Activated CD8-positive, alpha-beta memory T cell treated with anti-CD3 and anti-CD28 coated beads for 24 hours (primary cell): Measurements from ENCODE around the gene MGAT5.

Source experiments
- DNase-seq: peaks from one replicate; pipeline ENCODE4 v3.0.0-alpha.2; 2020

The MGAT5 gene

DNA sequence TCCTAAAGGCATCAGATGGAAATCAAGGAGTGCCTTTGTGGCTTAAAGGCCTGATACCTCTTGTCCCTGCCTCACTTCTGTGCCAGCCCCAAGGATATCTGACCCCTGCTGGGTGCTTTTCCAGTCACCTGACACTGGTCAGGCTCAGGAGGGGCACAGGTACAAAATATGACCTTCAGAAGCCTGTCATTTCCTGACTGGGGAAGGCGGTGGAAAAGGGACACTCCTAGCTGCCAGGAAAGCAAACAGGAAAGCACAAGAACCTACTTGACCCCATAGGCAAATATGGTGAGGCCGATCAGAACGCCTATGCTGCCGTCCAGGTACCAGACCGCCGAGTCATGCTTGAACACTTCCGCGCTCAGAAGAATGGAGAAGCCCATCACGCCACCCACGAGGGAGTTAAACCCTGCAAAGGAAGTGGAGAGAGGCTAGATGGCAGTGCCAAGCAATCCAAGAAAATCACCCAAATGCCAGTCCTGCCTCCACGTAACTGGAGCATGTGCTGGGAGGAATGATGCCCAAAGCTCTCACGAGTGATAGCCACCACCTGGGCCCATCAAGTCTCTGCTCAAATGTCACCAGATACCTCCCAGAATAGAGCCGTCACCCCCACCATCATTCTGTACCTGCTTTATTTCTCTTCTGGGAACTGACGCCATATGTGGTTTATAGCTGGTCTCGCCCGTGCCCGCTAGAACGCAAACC, 204.0 kb downstream of the MGAT5 start:
- DNase-seq: no peak

DNA sequence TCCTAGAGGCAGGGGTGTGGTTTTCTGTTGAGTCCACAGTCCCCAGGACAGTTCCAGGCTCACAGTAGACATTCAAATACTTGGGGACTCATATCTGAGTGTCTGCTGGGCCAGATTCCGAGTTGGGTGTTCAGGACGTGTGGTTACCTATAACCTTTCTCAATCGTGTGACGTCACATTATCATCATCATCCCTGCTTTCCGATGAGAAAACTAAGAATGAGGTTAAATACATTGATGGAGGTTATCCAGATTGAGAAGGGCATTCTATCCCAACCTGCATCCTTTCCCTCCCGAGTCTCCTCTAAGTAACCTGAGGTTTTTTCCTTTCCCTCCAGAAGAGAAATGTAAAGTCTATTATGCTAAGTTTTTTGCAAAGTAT, 204.6 kb downstream of the MGAT5 start:
- no peak for DNase-seq

GRCh38 chr2:134458950-134459349, 205.1 kb downstream of the MGAT5 start:
- no peak for DNase-seq

- DNase-seq: no peak
Observed at GRCh38 chr2:134459706-134460406, 206.0 kb downstream of the MGAT5 start.

DNA sequence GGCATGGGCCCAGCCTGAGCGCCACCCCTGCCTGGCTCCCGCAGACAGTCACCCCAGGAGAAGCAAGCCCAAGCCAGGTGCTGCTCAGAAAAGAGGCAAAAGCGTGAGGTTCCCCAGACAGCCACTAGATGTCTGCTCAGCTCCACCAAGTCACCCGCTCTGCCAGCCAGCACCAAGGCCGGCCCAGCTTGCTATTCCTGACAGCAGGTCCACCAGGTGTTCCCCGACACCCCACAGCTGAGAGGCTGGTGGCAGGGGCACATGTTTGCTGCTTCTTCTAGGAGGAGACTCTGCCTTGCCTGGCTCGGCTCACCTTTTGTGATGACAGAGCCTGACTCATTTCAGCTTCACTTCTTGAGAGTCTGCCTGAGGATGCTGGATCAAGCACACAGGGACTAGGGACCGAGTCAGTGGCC, 206.7 kb downstream of the MGAT5 start:
- DNase-seq: no peak

- no peak for DNase-seq
Observed at GRCh38 chr2:134461511-134461910, 207.6 kb downstream of the MGAT5 start.

GRCh38 chr2:134462275-134462674, 208.4 kb downstream of the MGAT5 start:
- no peak for DNase-seq

- peak; percentile 52 for DNase-seq
Observed at GRCh38 chr2:134462791-134463698, 209.2 kb downstream of the MGAT5 start.

GRCh38 chr2:134463699-134464022, 209.8 kb downstream of the MGAT5 start:
- peak; percentile 54 for DNase-seq

- peak; percentile 33 for DNase-seq
Observed at GRCh38 chr2:134465228-134466105, 211.6 kb downstream of the MGAT5 start.

- peak; percentile 56 for DNase-seq
Observed at GRCh38 chr2:134466141-134466540, 212.3 kb downstream of the MGAT5 start.

DNA sequence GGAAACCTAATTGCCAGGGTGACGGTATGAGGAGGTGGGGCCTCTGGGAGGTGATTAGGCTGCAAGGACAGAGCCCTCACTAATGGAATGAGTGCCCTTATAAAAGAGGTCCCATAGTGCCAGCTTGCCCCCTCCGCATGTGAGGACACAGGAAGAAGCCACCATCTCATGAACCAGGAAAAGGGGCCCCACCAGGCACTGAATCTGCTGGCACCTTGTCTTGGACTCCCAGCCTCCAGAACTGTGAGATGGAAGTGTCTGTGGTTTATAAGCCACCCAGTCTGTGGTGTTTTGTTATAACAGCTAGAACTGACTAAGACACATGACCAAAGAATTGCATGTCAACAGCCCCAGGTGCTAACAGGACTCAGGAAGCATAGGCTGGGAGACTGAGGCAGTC, 214.3 kb downstream of the MGAT5 start:
- DNase-seq: peak; percentile 30

GRCh38 chr2:134468776-134469175, 214.9 kb downstream of the MGAT5 start:
- DNase-seq: peak; percentile 9

GRCh38 chr2:134469516-134470115, 215.7 kb downstream of the MGAT5 start:
- DNase-seq: peak; percentile 21

GRCh38 chr2:134470561-134471168, 216.8 kb downstream of the MGAT5 start:
- DNase-seq: peak; percentile 15

GRCh38 chr2:134476982-134477381, 223.1 kb downstream of the MGAT5 start:
- peak; percentile 19 for DNase-seq

DNA sequence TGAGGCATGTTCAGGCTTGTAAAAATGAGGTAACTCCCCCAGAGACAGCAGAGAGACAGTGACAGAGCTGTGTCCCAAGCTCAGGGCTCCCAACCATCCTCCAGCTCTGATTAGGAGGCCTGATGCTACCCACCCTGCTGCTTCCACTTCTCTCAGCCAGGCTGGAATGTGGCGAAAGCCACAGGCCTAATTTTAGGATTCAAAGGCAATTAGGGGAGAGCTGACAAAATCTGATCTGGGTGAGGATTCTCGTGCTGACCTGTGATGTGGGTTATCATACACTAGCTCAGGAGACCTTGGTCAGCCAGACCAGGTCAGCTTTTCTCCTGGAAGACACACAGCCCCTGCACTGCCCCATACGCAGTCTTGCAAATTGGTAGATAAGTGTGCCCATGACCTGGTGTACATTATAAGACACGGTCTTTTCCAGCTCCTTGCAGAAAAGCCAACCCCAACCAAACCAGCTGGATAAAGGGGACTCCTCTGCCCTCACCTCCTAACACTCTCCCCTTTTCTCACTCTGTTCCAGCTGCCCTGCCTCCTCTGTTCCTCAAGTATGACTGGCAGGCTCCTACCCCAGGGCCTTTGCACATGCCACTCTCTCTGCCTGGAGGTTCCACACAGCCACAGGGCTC, 225.9 kb downstream of the MGAT5 start:
- DNase-seq: peak; percentile 9

DNA sequence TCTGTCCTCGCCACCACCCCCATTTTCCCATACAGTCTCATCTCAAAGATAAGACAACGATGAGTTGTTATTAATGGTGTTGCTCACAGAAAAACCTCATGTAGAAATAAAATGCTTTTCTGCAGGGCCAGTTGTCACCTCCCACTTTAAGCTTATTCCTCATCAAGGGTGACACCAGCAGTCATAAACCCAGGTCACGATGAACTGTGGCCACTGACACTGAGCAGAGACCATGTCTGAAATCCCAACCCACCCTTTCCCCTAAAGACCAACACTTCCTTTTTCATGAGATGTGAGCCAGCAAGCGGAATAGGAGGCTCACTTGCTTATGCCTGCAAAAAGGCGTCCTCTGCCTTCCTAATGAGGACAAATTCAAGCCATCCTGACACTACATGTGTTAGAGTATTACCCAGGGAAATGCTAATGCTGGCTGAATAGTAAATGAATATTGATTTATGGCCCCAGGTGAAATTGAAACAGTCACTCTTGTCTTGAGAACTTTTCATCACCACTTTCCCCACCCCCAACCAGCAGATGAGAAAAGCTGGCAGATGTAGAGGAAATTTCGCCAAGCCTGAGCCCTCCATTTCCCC, 228.4 kb downstream of the MGAT5 start:
- DNase-seq: no peak

DNA sequence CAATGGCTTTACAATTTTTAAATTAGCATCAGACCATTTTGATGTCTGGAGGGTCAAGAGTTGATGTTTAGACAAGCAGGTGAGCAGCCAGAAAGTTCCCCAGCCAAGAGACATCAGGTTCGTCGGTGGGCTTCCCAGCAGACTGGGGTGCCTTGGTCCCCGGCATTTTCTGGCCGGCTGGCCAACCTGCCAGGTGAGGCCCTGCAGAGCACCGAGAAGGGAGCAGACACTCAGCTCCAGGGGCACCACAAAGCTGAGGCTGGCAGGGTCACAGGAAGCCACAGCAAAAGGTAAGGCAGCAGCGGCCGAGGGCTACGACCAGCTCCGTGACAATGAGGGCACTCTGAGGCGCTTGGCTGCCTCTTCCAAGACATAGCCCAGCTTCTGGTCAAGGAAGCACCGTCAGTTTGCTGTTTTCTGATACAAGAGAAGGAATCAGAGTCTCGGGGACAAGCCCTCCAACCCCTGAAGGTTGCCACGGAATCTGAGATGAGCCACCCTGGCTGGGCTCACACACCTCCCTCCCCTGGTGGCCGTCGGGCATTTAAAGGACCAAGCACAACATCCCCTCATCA, 229.0 kb downstream of the MGAT5 start:
- DNase-seq: peak; percentile 5

GRCh38 chr2:134489732-134490384, 236.0 kb downstream of the MGAT5 start:
- DNase-seq: peak; percentile 28
